Measurements from ENCODE around the gene BARHL2. TPM values are rescaled to one million over a fixed set of nuclear protein-coding genes. Genes with fewer than 3 reads are reported as not detected.

Gene BARHL2
- total RNA-seq, 1 experiment from 2014 or later = not detected

- TF ChIP-seq USF1 (CRISPR knock-in tag; IDR thresholded peaks at IDR 0.05) = no peak
- TF ChIP-seq ATF6 (CRISPR knock-in tag; IDR thresholded peaks at IDR 0.05) = no peak
- TF ChIP-seq PREB (CRISPR knock-in tag; IDR thresholded peaks at IDR 0.05; ENCODE audit: borderline replicate concordance) = no peak
- no peak for TF ChIP-seq SP1 (CRISPR knock-in tag; conservative IDR thresholded peaks at IDR 0.05)
- TF ChIP-seq ZNF671 (CRISPR knock-in tag; IDR thresholded peaks at IDR 0.05) = no peak
- no peak for TF ChIP-seq ZNF416 (CRISPR knock-in tag; IDR thresholded peaks at IDR 0.05)
Observed at GRCh38 chr1:90731382-90732050, 14.4 kb upstream of the BARHL2 start (continued).

GRCh38 chr1:90730243-90731022, 13.3 kb upstream of the BARHL2 start:
- H3K27ac Mint-ChIP-seq = no peak overlapping the region
- peaks cover 98% of the 10 kb centered on the region for H3K27me3 Mint-ChIP-seq (ENCODE audit: low read depth)
- CTCF ChIA-PET = interaction anchor here (0.7 to 10.7 kb wide), 35 partner anchors 8 to 548 kb away, joined by 3 to 220 read pairs (median 6); partner anchors contain the start of genes BARHL2 and ZNF644
- H3K9me3 Mint-ChIP-seq = no peaks in the 10 kb centered on the region
- ATAC-seq (no peak), DNase-seq (ENCODE audit: low spot score) (no peak)
- H3K4me1 Mint-ChIP-seq = peaks cover 46% of the 10 kb centered on the region
- no peak for TF ChIP-seq ZMAT4 (CRISPR knock-in tag; IDR thresholded peaks at IDR 0.05)
- no peak for TF ChIP-seq TP53 (CRISPR knock-in tag; IDR thresholded peaks at IDR 0.05)
- TF ChIP-seq TEAD4 (CRISPR knock-in tag; IDR thresholded peaks at IDR 0.05) = no peak
- no peak for TF ChIP-seq NFYB (CRISPR knock-in tag; conservative IDR thresholded peaks at IDR 0.05; ENCODE audit: low read depth)
- TF ChIP-seq NR3C1 (CRISPR knock-in tag; conservative IDR thresholded peaks at IDR 0.05; ENCODE audit: low read depth) = no peak
- no peak for TF ChIP-seq ZSCAN18 (CRISPR knock-in tag; IDR thresholded peaks at IDR 0.05)
- TF ChIP-seq PRRX2 (CRISPR knock-in tag; IDR thresholded peaks at IDR 0.05) = no peak
- TF ChIP-seq E2F5 (CRISPR knock-in tag; IDR thresholded peaks at IDR 0.05) = no peak
- no peak for TF ChIP-seq GTF2I (CRISPR knock-in tag; conservative IDR thresholded peaks at IDR 0.05)
- no peak for TF ChIP-seq KAT7 (CRISPR knock-in tag; IDR thresholded peaks at IDR 0.05; ENCODE audit: borderline replicate concordance)
- no peak for TF ChIP-seq SMAD4 (CRISPR knock-in tag; IDR thresholded peaks at IDR 0.05)
- TF ChIP-seq ZNF281 (CRISPR knock-in tag; IDR thresholded peaks at IDR 0.05) = no peak
- peak overlapping the region; percentile 82 for H3K4me3 Mint-ChIP-seq
- POLR2A ChIA-PET = interaction anchor here (0.7 kb wide), 2 partner anchors 552 to 1580 kb away, joined by 3 to 7 read pairs; no protein-coding TSS in a partner anchor
- H3K36me3 Mint-ChIP-seq = no peaks in the 10 kb centered on the region
